HFFc6 (cell line): Measurements from ENCODE around the gene SLIT1. TPM values are rescaled to one million over a fixed set of nuclear protein-coding genes. Genes with fewer than 3 reads are reported as not detected.

ENCODE experiments used
- DNase-seq: peaks from one replicate; pipeline ENCODE4 v3.0.0-alpha.2; 2018
- H3K27ac Mint-ChIP-seq: 2 replicates; pipeline ENCODE4 v1.8.0; 2020; ENCODE audit warnings: mild to moderate bottlenecking, mixed read lengths
- H3K27me3 Mint-ChIP-seq: 2 replicates; pipeline ENCODE4 v1.8.0; 2021; ENCODE audit warnings: mild to moderate bottlenecking, moderate library complexity, mixed read lengths; ENCODE audit not compliant: insufficient read depth
- H3K36me3 Mint-ChIP-seq: 2 replicates; pipeline ENCODE4 v1.8.0; 2021; ENCODE audit warnings: low read depth, mixed read lengths
- H3K4me1 Mint-ChIP-seq: 2 replicates; pipeline ENCODE4 v1.8.0; 2020; ENCODE audit warnings: low read depth, mixed read lengths
- H3K4me3 Mint-ChIP-seq: 2 replicates; pipeline ENCODE4 v1.8.0; 2020; ENCODE audit warnings: mild to moderate bottlenecking, moderate library complexity, mixed read lengths
- H3K9me3 Mint-ChIP-seq: 2 replicates; pipeline ENCODE4 v1.8.0; 2020; ENCODE audit warnings: mild to moderate bottlenecking, mixed read lengths
- total RNA-seq, 6 experiments: library from RNA; stranded (reverse); fragmentation: NEBNext Ultra II Directional; extraction: Animal tissue kit (Norgen Biotek cat#: 25700); gene quantifications; 2 replicates in 1 of 6; 3 replicates in 5 of 6; pipeline ENCODE4 v1.2.3, GENCODE V29; 2021
- TF ChIP-seq, protein P1 (sequence below): fragments of 200-600 bp; sonication (generic); IDR thresholded peaks from 2 replicates; pipeline ENCODE4 v1.5.0; 2021; ENCODE audit warnings: antibody characterized with exemption, mild to moderate bottlenecking

The SLIT1 gene
- total RNA-seq, 6 experiments from 2014 or later: 0.05 TPM; not detected in 5

DNA sequence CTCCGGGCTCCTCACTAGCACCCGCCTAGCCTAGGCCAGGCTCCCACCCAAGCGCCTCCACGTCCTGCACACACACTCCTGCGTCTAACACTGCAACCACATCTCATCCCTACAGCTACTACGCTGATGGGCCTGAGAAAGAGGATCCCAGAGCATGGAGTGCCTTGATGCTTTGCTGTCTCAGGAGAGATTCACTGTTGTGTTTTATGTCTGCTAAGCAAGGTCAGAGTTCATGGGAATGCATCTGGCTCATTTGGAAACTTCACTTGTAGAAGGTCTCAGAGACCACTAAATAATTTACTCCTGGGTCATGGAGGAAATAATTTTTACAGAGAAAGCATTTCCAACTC, 88.7 kb downstream of the SLIT1 start:
- TF ChIP-seq, protein P1, sequence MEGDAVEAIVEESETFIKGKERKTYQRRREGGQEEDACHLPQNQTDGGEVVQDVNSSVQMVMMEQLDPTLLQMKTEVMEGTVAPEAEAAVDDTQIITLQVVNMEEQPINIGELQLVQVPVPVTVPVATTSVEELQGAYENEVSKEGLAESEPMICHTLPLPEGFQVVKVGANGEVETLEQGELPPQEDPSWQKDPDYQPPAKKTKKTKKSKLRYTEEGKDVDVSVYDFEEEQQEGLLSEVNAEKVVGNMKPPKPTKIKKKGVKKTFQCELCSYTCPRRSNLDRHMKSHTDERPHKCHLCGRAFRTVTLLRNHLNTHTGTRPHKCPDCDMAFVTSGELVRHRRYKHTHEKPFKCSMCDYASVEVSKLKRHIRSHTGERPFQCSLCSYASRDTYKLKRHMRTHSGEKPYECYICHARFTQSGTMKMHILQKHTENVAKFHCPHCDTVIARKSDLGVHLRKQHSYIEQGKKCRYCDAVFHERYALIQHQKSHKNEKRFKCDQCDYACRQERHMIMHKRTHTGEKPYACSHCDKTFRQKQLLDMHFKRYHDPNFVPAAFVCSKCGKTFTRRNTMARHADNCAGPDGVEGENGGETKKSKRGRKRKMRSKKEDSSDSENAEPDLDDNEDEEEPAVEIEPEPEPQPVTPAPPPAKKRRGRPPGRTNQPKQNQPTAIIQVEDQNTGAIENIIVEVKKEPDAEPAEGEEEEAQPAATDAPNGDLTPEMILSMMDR: no peak
- Mint-ChIP-seq H3K36me3 (no peaks in the 10 kb centered on the region), H3K9me3 (no peaks in the 10 kb centered on the region), H3K4me1 (no peaks in the 10 kb centered on the region), H3K27me3 (peaks cover 69% of the 10 kb centered on the region), H3K4me3 (no peak overlapping the region), H3K27ac (no peak overlapping the region)
- no peak for DNase-seq

DNA sequence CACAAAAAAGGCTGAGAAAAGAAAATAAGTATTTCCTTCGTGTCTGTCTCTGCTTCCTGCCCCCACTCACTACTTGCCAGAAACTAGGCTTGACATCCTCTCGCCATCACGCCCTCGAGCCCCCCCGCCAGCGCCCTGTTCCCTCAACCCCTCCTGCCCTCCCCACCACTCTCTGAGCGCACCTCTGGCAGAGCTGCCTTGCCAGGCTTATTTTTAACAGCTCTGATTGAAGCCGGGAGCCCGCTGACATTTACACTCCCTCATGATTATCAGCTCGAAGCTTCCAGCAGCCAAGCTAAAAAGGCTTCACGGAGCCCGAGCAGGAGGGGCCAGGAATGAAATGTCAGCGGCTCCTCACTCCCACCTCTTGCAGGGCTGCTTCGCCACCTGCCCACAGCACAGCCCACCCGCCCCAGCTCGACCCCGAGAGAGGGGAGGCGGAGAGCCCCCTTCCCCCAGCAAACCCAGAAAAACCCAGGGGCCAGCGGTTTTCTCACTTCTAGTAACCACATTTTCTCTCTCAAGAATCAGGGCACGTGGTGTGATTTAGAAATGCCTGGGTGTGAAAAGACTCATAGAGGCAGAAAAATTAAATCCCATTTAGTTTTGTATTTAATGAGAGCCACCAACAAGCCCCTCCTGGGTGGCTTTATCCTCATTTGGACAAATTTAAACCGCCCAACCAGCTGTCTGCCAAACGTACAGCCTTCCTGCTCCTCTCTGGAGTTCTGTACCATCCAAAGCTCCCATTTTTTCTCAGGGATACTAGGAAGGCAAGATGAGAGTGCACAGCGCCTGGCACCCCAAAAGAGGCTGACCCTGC, 89.3 kb downstream of the SLIT1 start:
- Mint-ChIP-seq H3K4me1 (no peaks in the 10 kb centered on the region), H3K9me3 (no peaks in the 10 kb centered on the region), H3K27ac (no peak overlapping the region), H3K36me3 (no peaks in the 10 kb centered on the region), H3K27me3 (peaks cover 74% of the 10 kb centered on the region), H3K4me3 (no peak overlapping the region)
- TF ChIP-seq, protein P1: no peak
- no peak for DNase-seq

DNA sequence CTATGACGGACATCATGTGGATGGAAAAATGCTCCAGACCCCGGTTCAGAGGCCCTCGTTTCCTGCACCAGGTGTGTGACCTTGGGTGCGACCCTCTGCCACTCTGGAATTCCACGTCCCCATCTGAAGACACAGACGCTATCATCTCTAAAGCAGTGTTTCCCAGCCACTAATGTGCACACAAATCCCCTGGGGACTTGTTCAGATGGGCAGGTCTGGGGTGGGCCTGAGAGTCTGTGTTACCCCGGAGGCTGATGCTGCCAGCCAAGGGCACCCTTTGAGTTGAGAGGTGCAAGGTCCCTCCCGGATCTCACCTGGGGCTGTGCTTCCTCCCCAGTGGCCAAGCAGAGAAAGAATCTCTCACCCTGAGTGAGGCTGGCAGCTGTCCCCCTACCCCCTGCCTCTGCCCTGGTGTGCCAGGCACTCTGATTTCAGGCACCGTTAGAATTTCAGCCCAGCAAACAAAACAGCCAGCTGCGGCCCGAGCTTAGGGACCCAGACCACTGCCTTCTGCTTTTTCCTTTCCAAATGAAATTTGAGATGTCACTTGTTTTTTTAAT, 90.0 kb downstream of the SLIT1 start:
- Mint-ChIP-seq H3K4me3 (no peak overlapping the region), H3K36me3 (no peaks in the 10 kb centered on the region), H3K9me3 (no peaks in the 10 kb centered on the region), H3K27me3 (peaks cover 76% of the 10 kb centered on the region), H3K4me1 (no peaks in the 10 kb centered on the region), H3K27ac (no peak overlapping the region)
- TF ChIP-seq, protein P1: no peak
- no peak for DNase-seq

DNA sequence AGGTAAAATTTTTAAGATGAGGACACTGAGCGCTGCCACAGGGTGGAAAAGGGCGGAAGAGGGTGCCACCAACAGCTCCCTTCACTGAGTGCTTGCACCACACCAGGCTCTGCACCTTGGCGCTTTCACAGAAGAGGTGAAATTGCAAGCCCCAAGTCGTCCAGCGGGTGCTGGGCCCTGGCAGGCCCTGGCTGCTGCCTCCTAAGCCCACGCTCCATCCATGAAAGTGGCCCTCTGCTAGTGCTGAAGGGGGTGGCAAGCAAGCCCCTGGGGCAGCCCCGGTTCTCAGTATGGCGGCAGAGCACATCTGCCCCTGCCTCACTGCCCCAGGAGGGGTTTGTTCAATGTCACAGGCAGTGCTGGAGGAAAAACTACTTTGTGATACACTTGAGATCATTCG, 95.1 kb downstream of the SLIT1 start:
- DNase-seq: no peak

DNA sequence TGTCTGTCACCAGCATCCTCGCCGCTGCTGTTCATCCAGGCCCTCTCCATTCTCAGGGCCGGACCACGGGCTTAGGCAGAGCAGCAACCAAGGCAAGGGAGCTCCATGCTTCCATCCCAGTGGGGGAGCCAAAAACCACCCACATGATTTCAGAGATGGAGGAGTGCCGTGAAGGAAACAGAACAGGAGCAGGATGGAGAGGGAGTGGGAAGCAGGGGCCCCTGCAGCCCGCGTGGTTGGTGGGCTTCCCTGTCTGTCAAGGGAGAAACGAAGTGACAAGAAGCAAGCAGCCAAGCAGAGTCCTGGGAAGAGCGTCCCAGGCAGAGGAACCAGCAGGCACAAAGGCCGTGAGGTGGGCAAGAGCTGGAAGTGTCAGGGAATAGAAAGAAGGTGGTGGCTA, 95.7 kb downstream of the SLIT1 start:
- TF ChIP-seq, protein P1: no peak
- no peaks in the 10 kb centered on the region for H3K36me3 Mint-ChIP-seq
- no peaks in the 10 kb centered on the region for H3K9me3 Mint-ChIP-seq
- no peak overlapping the region for H3K4me3 Mint-ChIP-seq
- no peak overlapping the region for H3K27ac Mint-ChIP-seq
- H3K4me1 Mint-ChIP-seq: 0 out of 2 replicates have a peak, but pooled peaks cover 5% of the 10 kb centered on the region
- no peak for DNase-seq
- H3K27me3 Mint-ChIP-seq: peaks cover 62% of the 10 kb centered on the region

More for the DNA sequence above, 95.1 kb downstream of the SLIT1 start:
- no peak overlapping the region for H3K4me3 Mint-ChIP-seq
- peaks cover 65% of the 10 kb centered on the region for H3K27me3 Mint-ChIP-seq
- TF ChIP-seq, protein P1: no peak
- no peaks in the 10 kb centered on the region for H3K9me3 Mint-ChIP-seq
- H3K36me3 Mint-ChIP-seq: no peaks in the 10 kb centered on the region
- no peak overlapping the region for H3K27ac Mint-ChIP-seq
- 0 out of 2 replicates have a peak, but pooled peaks cover 5% of the 10 kb centered on the region for H3K4me1 Mint-ChIP-seq
